GM18526 (cell line): ENCODE results near the gene TMEM88.

Experiments
- POLR2A ChIP-seq: IDR thresholded peaks from 3 replicates; pipeline ENCODE4 v1.6.1; 2011; ENCODE audit not compliant: insufficient read length; ENCODE audit errors: extremely low read depth

Gene TMEM88

GRCh38 chr17:7825206-7825990 is 29.5 kb upstream of the TMEM88 start:
- TF ChIP-seq POLR2A, result no peak

DNA sequence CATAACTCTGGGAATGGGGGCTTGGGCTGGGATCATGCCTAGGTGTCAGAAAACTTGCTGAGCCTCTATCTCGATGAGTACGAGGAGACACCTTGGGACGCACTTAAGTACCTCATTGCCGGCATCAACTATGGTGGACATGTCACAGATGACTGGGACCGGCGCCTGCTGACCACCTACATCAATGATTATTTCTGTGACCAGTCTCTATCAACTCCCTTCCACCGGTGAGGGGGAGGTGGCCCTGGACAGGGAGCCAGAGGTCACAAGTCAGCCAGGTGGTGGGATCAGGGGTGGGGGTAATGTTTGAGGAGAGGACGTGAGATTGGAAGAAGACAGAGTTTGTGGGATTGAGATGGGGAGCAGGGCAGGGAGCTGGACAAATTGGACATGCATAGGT is 24.2 kb upstream of the TMEM88 start:
- no peak for TF ChIP-seq POLR2A

DNA sequence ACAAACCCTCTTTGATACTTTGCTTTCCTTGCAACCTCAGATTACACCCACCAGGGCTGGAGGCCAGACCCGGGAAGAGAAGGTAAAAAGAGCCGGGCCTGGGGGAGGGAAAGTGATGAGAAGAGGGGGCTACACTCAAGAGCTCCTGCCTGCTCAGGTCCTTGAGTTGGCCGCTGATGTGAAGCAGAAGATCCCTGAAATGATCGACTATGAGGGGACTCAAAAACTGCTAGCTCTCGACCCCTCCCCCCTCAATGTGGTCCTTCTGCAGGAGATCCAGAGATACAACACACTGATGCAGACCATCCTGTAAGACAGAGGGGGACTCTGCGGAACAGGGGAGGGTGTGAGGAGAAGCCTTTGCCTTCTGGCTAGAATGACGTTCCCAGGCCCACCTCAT is 23.6 kb upstream of the TMEM88 start:
- TF ChIP-seq POLR2A, result no peak

DNA sequence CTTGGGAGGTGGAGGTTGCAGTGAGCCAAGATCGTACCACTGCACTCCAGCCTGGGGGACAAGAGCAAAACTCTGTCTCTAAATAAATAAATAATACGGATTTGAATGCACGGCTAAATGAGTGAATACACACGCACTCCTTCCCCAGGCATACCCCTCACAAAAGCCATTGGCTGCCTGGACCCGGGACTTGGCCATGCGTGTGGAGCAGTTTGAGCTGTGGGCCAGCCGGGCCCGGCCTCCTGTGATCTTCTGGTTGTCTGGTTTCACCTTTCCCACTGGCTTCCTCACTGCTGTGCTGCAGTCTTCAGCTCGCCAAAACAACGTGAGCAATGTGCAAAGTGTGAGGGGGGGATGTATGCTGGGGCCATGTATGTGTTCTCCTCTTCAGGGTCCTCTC is 22.4 kb upstream of the TMEM88 start:
- no peak for TF ChIP-seq POLR2A

DNA sequence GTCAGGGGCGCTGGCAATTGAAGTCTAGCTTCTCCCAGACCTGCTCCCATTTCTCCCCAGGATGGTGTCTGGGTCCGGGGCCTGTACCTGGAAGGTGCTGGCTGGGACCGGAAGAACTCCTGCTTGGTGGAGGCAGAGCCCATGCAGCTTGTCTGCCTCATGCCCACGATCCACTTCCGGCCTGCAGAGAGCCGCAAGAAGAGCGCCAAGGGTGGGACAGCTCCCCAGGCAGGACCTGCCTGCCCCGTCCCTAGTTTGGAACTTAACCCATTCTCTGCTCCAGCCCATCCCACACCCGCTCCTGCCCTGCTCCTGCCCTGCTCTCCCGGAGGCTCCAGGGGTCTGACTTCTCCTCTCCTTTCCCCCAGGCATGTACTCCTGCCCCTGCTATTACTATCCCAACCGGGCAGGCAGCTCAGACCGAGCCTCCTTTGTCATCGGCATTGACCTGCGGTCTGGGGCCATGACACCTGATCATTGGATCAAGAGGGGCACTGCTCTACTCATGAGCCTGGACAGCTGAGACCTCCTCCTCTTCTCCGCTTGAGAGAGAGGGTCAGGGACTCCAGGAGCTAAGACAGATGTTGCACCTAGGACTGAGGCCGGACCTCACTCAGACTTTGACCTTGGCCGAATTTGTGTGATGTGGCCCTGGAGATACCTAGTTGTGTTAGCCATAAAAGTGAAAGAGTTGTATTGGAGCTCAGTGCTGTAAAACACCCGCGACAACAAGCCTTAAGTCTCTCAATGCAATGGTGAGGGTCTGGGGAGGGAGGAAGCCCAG is 21.7 kb upstream of the TMEM88 start:
- no peak for TF ChIP-seq POLR2A

DNA sequence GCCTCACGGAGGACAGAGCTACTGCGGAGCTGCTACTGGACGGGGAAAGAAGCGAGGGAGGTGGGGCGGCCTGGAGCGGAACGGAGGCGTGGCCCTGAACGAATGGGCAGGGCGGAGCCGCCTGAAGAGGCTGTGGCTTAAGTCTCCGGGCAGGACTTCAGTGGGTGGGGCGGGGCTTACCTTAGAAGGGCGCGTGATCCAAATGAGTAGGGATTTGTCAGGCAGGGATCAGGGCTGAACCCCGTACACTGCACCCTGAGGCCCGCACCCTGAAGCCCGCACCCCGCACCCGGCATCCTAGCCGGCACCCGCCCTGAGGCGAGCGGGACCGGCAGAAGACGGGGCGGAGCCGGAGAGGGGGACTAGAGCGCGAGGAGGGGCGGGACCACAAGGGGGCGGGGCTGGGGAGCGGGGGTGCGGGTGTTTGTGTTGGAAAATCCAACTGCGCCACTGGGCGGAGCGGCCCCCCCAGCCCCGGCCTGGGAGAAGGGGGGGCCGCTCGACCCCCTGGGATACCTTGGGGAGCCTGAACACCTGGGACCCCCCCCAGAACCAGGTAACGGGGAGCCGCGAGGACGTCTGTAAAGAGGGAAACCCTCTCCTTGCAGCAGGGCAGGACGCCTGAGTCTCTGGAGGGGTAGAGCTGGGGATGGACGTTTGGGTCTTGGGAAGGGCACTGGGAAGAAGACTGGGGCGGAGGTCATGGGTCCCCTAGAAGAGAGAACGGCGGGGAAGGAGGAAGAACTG is 20.9 kb upstream of the TMEM88 start, which contains the start of gene KDM6B:
Gene KDM6B, plus strand, starts transcription at position 423 of the 747 bp plus-strand sequence. CDS start 11,338 bp downstream, outside the sequence.
- TF ChIP-seq POLR2A, result no peak

DNA sequence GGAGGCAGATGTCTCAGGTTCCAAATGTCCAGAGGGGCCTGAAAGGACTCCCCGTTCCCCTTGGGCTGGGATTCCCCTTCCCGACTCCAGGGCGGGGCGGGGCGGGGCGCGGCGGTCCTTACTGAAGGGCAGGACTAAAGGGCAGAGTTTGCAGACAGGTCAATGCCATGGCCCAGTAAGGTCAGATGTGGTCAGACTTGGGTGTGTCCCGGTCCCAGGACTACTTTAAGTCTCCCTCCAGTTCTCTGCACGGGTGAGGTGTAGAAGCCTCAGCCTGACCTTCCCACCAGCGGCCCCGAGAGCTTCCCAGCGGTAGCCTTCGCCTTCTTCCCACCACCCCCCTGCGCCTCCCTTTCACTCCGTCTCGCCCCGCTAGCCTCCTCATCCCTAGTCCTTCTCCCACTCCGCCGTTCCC is 20.3 kb upstream of the TMEM88 start:
- TF ChIP-seq POLR2A, result no peak

- TF ChIP-seq POLR2A, result no peak
Measured at GRCh38 chr17:7834957-7835813, 19.7 kb upstream of the TMEM88 start.

- peak; percentile 48 for TF ChIP-seq POLR2A
Measured at GRCh38 chr17:7835814-7836595, 18.9 kb upstream of the TMEM88 start.

- no peak for TF ChIP-seq POLR2A
Measured at GRCh38 chr17:7836596-7837407, 18.1 kb upstream of the TMEM88 start.

DNA sequence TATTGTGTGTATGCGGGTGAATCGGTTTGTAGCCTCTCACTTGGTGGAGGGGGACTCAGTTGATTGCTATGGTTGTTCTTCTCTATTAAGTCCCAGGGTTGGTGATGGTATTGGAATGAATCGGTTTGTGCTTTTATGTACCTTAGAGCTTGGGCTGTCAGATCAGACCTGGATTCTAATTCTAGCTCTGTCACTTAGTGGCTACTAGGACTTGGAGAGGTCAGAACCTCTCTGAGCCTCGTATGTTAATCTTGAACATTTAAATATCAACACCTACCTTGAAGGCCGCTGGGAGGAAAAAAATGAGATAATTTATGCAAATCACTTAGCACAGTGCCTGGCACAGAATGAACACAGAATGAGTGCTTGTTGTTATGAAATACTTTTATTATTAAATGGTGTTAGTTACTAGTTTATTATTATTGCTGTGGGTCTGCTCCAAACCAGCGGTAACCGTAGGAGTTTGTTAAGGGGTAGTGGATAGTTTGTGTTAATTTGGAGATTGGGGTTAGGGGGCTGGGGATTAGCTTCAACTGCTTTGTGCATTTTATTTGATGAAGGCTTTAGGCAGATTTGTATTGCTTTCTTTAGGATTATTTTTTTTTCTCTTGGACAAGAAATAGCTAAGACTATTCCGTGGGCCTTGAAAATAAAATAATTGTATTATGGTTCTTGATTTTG is 17.3 kb upstream of the TMEM88 start:
- no peak for TF ChIP-seq POLR2A
